Stimulated activated CD8-positive, alpha-beta memory T cell treated with anti-CD3 and anti-CD28 coated beads, Interleukin-7, amount 100 ng/mL, for 1 hour (primary cell): ENCODE data around the gene HAP1.
"Not testable (repeated sequence)": the region's sequence is repeated elsewhere in the genome, so short reads cannot be mapped to it uniquely, and the experiment has no call there.

ENCODE experiments used
- DNase-seq, 2 donors: peaks; one replicate each; pipeline ENCODE4 v3.0.0-alpha.2; 2020; ENCODE audit warnings: low read depth in 2 of 2

The HAP1 gene

GRCh38 chr17:41728056-41728455 lies 6.4 kb downstream of the HAP1 start:
- DNase-seq: no peak

DNA sequence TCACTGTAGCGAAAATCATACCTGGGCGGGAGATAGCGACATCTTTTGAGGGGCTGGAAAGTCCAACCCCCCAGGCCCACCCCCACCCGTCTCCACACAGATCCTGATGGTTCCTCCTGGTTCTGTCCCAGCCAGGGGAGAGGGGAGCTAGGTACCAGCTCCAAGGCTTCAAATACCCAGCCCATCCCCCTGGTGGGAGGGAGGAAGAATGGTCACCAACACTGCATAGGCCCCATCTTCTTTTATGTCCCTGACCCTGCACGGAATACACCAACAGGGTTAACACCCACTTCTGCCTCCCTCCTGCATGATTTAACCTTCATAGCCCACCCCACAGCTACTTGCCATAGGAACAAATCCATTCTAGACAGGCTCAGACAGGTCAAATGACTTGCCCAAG lies 9.3 kb downstream of the HAP1 start:
- no peak for DNase-seq

GRCh38 chr17:41724476-41725050 lies 9.9 kb downstream of the HAP1 start:
- no peak for DNase-seq

GRCh38 chr17:41723801-41724475 lies 10.5 kb downstream of the HAP1 start:
- no peak for DNase-seq

- DNase-seq: no peak
Observed at GRCh38 chr17:41722231-41722630, 12.2 kb downstream of the HAP1 start.

- DNase-seq: no peak
Observed at GRCh38 chr17:41718287-41718645, 16.2 kb downstream of the HAP1 start.

GRCh38 chr17:41717408-41718286 lies 16.8 kb downstream of the HAP1 start:
- no peak for DNase-seq

- DNase-seq: no peak
Observed at GRCh38 chr17:41711669-41712400, 22.6 kb downstream of the HAP1 start, which contains the start of gene GAST. TSS of gene GAST (plus strand) at chr17:41712331. CDS start at chr17:41715437, 3,106 bp downstream.

GRCh38 chr17:41710472-41711090 lies 23.9 kb downstream of the HAP1 start:
- DNase-seq: no peak

DNA sequence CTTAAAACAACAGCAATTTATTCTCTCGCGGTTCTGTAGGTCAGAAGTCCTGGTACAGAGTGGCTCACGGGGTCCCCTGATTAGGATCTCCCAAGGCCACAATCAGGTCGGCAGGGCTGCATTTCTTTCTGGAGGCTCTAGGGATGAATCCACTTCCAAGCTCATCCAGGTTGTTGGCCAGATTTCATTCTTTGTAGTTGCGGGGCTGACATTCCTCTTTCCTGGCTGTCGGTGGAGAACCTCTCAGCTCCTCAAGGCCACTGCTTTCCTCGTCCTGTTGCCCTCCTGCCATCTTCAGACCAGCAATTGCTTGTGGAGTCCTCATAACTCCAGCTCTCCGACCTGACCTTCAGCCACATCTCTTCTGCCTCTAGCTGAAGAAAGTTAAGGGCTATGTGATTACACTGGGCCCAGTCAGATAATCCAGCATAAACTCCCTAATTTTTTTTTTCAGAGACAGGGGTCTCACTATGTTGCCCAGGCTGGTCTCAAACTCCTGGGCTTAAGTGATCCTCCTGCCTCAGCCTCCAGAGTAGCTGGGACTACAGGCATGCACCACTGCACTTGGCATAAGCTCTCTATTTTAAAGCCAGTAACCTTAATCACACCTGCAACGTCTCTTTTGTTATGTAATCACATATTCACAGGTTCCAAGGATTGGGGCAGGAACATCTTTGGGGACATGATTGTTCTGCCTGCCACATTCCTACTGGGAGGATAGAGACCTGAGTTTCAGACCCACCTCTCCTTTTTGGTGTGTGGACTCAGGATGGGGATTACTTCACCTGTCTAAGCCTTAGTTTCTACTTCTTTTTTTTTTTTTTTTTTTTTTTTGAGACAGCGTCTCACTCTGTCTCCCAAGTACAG lies 26.4 kb downstream of the HAP1 start:
- DNase-seq: no peak

DNA sequence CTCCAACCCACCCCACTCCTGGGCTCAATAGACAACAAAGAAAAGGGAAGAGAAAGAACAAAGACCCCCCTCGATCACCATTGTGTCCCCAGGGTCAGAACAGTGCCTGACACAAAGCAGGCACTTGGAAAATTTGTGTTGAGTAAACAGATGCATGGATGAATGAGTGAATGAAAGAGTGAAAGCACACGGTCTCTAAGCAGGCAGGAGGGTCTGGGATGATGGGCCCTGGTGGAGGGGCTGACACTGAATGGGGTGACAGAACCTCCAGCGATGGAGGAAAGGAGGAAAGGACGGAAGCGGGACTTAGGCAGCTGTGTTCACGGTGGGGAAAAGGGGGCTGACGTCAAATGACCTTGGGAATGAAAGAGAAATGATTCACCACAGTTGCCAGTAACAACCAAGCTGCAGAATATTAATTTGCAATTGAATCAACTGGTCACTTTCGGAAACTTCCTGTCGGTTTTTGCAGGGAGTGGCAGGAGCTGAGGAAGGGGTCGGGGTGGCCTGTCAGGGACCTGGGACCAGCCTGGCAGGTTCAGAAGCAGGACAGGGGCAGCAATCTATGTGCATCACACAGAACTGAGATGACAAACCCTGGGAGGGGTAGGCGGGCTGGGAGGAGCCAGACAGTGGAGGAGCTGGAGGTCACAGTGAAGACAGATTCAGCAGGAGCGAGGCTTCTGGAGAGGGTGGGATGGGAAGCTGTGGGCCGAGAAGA lies 29.0 kb downstream of the HAP1 start:
- DNase-seq: no peak

- DNase-seq: no peak
Observed at GRCh38 chr17:41702712-41703111, 31.7 kb downstream of the HAP1 start.

- not testable (repeated sequence) for DNase-seq
Observed at GRCh38 chr17:41700843-41701242, 33.6 kb downstream of the HAP1 start.

GRCh38 chr17:41697122-41697962 lies 37.1 kb downstream of the HAP1 start:
- no peak for DNase-seq

- peak; percentile 45 to 60 for DNase-seq
Observed at GRCh38 chr17:41695954-41696757, 38.3 kb downstream of the HAP1 start.

- DNase-seq: no peak
Observed at GRCh38 chr17:41695134-41695661, 39.2 kb downstream of the HAP1 start.

DNA sequence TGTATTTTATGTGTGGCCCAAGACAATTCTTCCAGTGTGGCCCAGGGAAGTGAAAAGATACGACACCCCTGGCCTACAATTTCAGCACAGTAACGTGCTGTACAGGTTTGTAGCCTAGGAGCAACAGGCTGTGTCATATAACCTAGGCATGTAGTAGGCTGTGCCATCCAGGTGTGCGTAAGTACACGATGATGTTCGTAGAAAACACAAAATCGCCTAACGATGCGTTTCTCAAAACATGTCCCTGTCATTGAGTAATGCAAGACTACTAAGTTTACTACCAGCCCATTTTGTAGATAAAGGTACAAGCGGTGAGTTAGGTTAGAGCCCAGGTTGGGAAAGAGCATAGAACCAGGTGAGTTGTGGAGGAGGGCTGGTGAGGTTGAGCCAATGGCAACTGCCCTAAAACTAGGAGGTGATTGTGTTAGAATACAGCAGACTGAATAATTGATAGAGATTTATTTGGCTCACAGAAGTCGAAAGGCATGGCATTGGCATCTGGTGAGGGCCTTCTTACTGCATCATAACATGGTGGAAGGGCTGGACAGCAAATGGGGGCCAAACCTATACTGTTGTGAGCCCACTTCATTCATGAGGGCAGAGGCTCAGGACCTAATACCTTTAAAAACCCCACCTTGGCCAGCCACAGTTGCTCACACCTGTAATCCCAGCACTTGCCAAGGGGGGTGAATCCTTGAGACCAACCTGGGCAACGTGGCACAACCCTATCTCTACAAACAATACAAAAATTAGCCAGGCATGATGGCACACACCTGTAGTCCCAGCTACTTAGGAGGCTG lies 41.5 kb downstream of the HAP1 start:
- no peak for DNase-seq
